ENCODE results near the gene SIGLEC11. TPM values are rescaled to one million over a fixed set of nuclear protein-coding genes. Genes with fewer than 3 reads are reported as not detected.

Gene SIGLEC11
- total and polyA plus RNA-seq, 2 experiments from 2014 or later: not detected

GRCh38 chr19:49987159-49987698, 26.3 kb upstream of the SIGLEC11 start:
- H3K4me3 ChIP-seq: no peak overlapping the region
- H3K4me1 Mint-ChIP-seq: no peaks in the 10 kb centered on the region; the same call in 2 of the 3 replicates
- H3K27ac ChIP-seq (ENCODE audit: low read depth): no peak overlapping the region
- no peak overlapping the region for H3K4me3 Mint-ChIP-seq
- H3K27me3 ChIP-seq (ENCODE audit: insufficient read depth): no peaks in the 10 kb centered on the region
- DNase-seq (ENCODE audit: low spot score) (peak; percentile 99), ATAC-seq (peak; percentile 98)
- H3F3A ChIP-seq (replicated peaks; ENCODE audit: low read depth): no peaks in the 10 kb centered on the region
- no peaks in the 10 kb centered on the region; the same call in 1 of the 3 replicates for H3K36me3 Mint-ChIP-seq (ENCODE audit: low read depth)
- no peak overlapping the region for H3K4me2 ChIP-seq
- no peak overlapping the region for H3K27ac Mint-ChIP-seq
- H3K9me3 Mint-ChIP-seq: peaks cover 3% of the 10 kb centered on the region; the same call in 2 of the 3 replicates
- no peaks in the 10 kb centered on the region; the same call in 1 of the 2 replicates for H4K20me1 ChIP-seq (replicated peaks; ENCODE audit: insufficient read depth)
- peaks cover 9% of the 10 kb centered on the region for H3K27me3 Mint-ChIP-seq (ENCODE audit: insufficient read depth, low read depth, poor library complexity)
- no peaks in the 10 kb centered on the region for H3K9me2 ChIP-seq (ENCODE audit: insufficient read depth)
- peak; percentile 93 for TF ChIP-seq REST (IDR thresholded peaks at IDR 0.05; ENCODE audit: unreplicated experiment)
- TF ChIP-seq CREB1 (CRISPR knock-in tag; IDR thresholded peaks at IDR 0.05; ENCODE audit: low read depth): peak; percentile 79
- TF ChIP-seq EZH2phosphoT487 (IDR thresholded peaks at IDR 0.05; ENCODE audit: unreplicated experiment): no peak
- TF ChIP-seq ZNF114 (CRISPR knock-in tag; IDR thresholded peaks at IDR 0.05): peak; percentile 100
- TF ChIP-seq POLR2AphosphoS5 (IDR thresholded peaks at IDR 0.05; ENCODE audit: low read depth): peak; percentile 48; the same call in 1 of the 2 replicates
- TF ChIP-seq ETS1 (IDR thresholded peaks at IDR 0.05): no peak
- TF ChIP-seq ZNF462 (CRISPR knock-in tag; IDR thresholded peaks at IDR 0.05): peak; percentile 32; the same call in 1 of the 2 replicates
- TF ChIP-seq ZNF331 (CRISPR knock-in tag; IDR thresholded peaks at IDR 0.05; ENCODE audit: low read depth): peak; percentile 65
- 0 out of 4 replicates have a peak, but pooled peaks of 1 of the 2 experiments have one; percentile 2 for TF ChIP-seq CTCF (conservative IDR thresholded peaks at IDR 0.05; ENCODE audit: low read depth in 2 of 2)
- H3K4me1 ChIP-seq (ENCODE audit: insufficient read depth): no peaks in the 10 kb centered on the region
- no peaks in the 10 kb centered on the region for H3K79me2 ChIP-seq (replicated peaks; ENCODE audit: insufficient read depth)
- H3K36me3 ChIP-seq (ENCODE audit: insufficient read depth): no peaks in the 10 kb centered on the region
- no peak overlapping the region for H2AFZ ChIP-seq
